DMS 273 (cell line): Measurements from ENCODE around the gene ZFP36L2.
A peak's percentile ranks its signal among the peaks of the same experiment; 100 is the strongest.

ENCODE experiments used
- DNase-seq: peaks from one replicate; lab custom pipeline; 2025; ENCODE audit not compliant: unreplicated experiment; lab: John Stamatoyannopoulos, UW

The ZFP36L2 gene

GRCh38 chr2:43226558-43226954, at the start of gene ZFP36L2:
ZFP36L2 (minus strand) TSS chr2:43226606; CDS start chr2:43226315, 291 bp downstream.
- DNase-seq, result peak; percentile 99

GRCh38 chr2:43274721-43275120, 48.3 kb upstream of the ZFP36L2 start:
- DNase-seq, result no peak

- DNase-seq, result no peak
These were observed 47.6 kb upstream of the ZFP36L2 start for GRCh38 chr2:43274055-43274454.

DNA sequence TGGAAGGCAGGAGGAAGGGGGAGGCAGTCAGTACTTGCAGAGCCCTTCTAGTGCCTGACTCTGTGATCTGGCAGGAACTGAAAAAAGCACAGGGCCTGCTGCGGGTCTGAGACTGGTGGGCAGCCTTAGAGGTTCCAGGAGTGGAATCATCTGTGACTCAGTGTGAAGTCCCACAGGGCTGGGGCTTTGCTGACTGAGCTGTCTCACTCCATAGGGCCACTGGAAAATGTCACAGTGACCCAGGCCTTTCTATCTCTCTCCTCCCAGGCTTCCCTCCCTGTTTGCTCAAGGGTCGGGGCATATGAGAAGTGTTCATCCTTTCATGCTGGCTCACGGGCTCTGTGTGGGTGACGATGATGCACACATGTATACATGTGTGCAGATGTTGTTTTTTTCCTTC, 47.1 kb upstream of the ZFP36L2 start:
- no peak for DNase-seq

- DNase-seq, result no peak
These were observed 44.7 kb upstream of the ZFP36L2 start for GRCh38 chr2:43270930-43271615.

GRCh38 chr2:43270461-43270860, 44.1 kb upstream of the ZFP36L2 start:
- DNase-seq, result no peak

GRCh38 chr2:43269706-43270105, 43.3 kb upstream of the ZFP36L2 start:
- DNase-seq, result no peak

DNA sequence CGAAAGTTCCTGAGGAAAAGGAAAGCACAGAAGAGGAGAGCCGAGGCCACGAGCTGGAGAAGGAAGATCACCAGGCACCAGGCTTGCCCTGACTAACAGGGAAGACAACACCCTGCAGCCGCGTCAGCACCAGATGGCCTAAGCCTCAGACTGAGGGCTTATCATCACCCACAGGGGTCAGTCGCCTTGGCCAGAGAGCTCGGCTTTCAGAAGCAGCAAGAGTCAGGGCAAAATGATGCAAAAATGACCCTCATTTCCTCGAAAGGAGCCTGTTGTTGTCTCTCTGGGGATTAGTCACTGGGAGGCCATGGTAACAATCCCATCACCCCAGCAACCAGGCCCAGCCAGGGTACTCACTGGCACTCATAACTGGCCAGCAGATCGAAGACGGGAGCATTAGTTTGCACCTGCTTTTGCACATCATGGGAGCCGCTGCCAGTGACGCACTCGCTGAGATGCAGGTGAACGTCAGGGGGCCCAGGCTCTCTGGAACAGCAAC, 42.7 kb upstream of the ZFP36L2 start:
- DNase-seq, result peak; percentile 58

GRCh38 chr2:43268066-43268953, 41.9 kb upstream of the ZFP36L2 start:
- no peak for DNase-seq

GRCh38 chr2:43267381-43267780, 41.0 kb upstream of the ZFP36L2 start:
- DNase-seq, result peak; percentile 80

DNA sequence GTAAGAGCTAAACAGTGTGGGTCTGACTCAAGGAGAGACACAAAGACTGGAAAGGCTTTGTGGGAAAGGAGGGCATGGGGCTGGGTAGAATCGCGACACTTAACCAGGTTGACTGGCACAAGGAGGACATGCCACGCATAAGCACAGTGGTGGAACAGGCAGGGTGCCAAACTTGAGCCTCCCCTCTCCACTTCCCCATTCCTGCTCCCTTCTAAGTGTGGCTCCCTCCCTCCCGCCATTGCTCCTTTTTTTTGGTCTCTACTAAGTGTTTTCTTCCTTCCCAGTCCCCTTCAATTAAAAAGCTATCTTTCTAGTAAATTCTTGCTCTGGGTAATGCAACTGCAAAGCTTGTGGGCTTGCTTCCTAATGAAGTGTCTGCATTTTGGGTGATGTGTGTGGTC, 40.3 kb upstream of the ZFP36L2 start:
- DNase-seq, result peak; percentile 24

DNA sequence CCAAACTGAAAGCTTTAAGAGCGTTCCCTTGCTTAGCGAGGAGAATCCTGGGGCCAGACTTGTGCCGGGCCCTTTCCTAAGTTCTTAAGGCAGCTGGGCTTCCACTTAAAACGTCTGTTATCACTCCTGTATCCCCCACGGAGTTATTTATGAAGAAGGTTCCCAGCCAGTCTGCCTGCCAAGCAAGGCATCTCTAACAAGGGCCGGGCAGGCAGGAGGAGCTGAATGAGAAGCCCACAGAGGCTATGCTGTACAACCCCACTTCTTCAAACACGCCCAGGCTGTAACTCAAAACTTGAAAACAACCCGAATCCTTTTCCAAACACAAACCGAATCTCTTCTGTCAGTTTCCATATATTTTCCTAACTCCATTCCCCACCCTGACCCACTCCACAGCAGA, 39.0 kb upstream of the ZFP36L2 start:
- peak; percentile 84 for DNase-seq

- peak; percentile 54 for DNase-seq
These were observed 38.6 kb upstream of the ZFP36L2 start for GRCh38 chr2:43265001-43265400.

DNA sequence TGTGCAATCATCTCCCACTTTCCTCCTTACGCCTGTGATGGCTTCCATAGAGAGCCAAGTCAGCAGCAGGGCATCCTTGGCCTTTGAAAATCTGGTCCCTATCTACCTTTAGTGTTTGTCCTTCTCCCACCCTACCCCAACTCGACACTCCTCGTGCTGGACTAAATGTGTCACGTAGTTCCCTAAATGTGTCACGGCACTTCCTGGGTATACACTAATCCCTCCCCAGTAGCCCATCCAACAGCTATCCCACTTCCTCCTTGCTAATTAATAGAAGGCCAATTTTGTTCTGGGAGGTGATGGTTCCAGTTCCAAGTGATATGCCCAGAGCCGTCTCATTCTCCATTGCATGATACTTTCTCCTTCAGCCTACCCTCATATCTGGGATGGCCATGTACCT, 36.5 kb upstream of the ZFP36L2 start:
- DNase-seq, result no peak

DNA sequence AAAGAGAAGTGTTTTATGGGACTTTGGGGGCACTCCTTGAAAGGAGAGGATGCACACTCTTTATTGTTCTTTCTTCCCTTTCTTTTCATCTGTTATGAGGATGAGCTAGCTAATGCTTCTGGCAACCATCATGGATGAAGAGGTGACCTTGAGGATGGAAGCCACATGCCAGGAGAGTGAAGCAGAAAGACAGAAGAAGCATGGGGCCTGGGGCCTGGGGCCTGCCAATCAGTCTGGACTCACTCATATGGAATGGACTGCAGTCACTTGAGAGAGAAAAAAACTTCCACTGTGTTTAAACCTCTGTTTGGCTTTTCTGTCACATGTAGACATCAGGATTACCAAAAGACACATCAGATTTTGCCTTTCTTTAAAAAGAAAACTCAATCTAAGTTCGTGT, 35.8 kb upstream of the ZFP36L2 start:
- no peak for DNase-seq

DNA sequence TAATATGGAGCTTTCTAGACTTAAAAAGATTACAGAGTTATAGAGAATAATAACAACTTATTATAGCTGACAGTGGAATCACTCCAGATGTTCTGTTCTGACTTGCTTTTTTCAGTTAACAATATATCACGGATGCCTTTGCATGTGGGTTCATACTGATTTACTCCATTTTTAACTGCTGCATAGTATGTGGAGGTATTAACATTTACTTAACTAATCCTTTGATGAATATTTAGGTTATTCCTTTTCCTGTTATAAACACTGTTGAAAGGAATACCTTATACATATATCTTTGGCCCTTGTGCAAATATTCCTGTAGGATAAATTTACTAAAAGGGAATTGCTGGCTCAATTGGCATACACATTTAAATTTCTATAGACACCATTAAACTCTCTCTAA, 33.1 kb upstream of the ZFP36L2 start:
- no peak for DNase-seq

DNA sequence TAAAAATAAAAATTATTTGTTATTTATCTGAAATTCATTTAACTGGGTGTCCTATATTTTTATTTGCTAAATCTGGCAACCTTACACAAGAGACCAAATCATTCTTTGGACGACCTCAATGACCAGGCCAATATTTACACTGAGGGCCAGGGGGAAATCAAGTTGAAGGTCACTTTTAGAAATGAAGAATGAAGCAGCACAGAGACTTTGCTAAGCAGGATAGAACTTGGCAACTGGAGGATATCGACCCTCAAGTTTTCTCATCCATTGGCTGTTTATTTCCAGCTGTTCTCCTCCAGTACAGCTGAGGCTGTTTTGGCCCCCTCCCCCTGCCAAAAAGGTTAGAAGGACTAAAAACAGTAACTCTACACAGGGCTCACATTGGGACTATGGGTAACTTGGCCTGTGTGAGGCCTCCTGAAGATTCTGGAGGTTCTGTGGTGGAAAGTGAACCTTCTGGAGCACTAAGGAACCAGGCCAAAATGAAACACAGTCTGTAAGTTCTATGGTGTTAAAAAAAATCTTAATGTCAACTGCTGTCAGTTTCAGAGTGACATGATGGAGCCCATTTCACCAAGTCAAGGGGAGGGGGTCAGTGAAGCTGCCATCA, 32.2 kb upstream of the ZFP36L2 start:
- no peak for DNase-seq

DNA sequence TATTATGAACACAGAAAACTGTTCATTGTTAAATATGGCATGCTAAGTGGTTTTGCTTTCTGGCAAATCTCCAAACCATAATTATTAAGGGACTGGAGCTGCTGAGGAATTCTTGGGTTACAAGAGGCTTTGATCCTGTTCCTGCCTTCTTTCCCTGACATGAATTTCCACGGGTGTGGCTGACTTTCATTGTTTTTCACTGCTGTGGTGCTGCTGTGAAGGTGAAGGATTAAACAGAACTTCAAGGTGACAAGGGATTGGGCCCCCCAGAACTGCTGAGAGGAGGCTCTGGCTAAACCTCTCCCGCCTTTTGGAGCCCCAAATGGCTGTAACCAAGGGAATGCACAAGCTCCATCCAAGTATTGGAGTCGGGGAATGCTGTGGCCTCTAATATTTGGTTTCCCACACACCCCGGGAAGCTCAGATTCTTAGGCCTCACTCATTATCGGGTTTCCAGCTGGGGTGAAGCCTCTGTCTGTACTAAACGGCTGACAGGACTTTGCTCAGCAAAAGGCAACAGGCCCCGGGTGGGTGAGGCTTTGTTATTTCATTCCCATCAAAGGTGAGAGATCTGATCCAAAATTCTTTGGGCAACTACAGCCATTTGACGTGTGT, 29.0 kb upstream of the ZFP36L2 start:
- DNase-seq, result peak; percentile 25

GRCh38 chr2:43254331-43254730, 27.9 kb upstream of the ZFP36L2 start:
- no peak for DNase-seq

DNA sequence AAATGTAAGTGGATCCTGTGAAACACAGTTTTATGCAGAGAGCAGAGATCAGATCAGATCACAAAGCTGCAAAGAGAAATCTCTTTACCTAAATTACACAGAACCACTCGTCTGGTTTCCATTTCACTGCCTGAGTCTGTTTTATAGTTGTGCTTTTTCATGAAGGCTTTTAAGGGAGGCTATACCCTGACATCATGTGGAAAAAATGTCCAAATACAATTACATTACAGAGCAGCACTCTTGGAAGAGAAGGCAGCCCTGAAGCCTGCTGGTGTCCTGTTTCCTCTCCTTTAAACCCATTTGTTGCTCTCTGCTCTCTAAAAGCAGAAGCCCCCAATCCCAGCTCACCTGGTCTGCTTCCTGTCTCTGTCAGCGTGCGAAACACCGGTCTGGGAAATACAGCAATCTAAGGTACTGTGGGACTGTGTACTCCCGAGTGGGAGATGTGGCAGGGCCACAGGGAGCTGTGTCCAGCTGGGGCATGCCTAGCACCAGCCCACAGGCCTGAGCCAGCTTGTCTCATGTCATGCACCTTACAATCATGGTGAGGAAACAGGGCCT, 24.8 kb upstream of the ZFP36L2 start:
- peak; percentile 27 for DNase-seq

- no peak for DNase-seq
These were observed 23.6 kb upstream of the ZFP36L2 start for GRCh38 chr2:43250015-43250414.
